Liver (tissue), 9 donors: ENCODE data around the gene FGF9. TPM values are rescaled to one million over a fixed set of nuclear protein-coding genes. Genes with fewer than 3 reads are reported as not detected.

Experiments used
- DNase-seq: peaks from one replicate; pipeline ENCODE4 v3.0.0-alpha.2; 2017; ENCODE audit warnings: low spot score
- H3K27ac ChIP-seq, 2 donors: one replicate each; pipeline ENCODE4 v1.7.0; 2013; ENCODE audit warnings: inconsistent platforms in 2 of 2, low read length in 2 of 2, control low read depth in 1 of 2, low read depth in 1 of 2, mild to moderate bottlenecking in 1 of 2
- H3K27me3 ChIP-seq, 4 donors: one replicate each; pipeline versions ENCODE4 v1.6.1 to v1.7.0; 2013; ENCODE audit warnings: low read length in 3 of 4, inconsistent platforms in 1 of 4, mild to moderate bottlenecking in 1 of 4, moderate library complexity in 1 of 4; ENCODE audit not compliant: control insufficient read depth in 4 of 4, insufficient read depth in 4 of 4
- H3K36me3 ChIP-seq, 4 donors: one replicate each; pipeline versions ENCODE4 v1.6.1 to v1.7.0; 2013; ENCODE audit warnings: low read length in 3 of 4, mild to moderate bottlenecking in 3 of 4, low read depth in 1 of 4, moderate library complexity in 1 of 4; ENCODE audit not compliant: control insufficient read depth in 4 of 4, insufficient read depth in 3 of 4
- H3K4me1 ChIP-seq, 4 donors: one replicate each; pipeline versions ENCODE4 v1.6.1 to v1.7.0; 2013; ENCODE audit warnings: low read length in 3 of 4, mild to moderate bottlenecking in 3 of 4, moderate library complexity in 1 of 4; ENCODE audit not compliant: control insufficient read depth in 4 of 4, insufficient read depth in 4 of 4
- H3K4me3 ChIP-seq, 3 donors: one replicate each; pipeline versions ENCODE4 v1.6.1 to v1.7.0; 2013; ENCODE audit warnings: low read length in 3 of 3, control low read depth in 1 of 3, low read depth in 1 of 3, mild to moderate bottlenecking in 1 of 3
- H3K9ac ChIP-seq, 2 donors: one replicate each; pipeline ENCODE4 v1.7.0; 2013; ENCODE audit warnings: low read length in 2 of 2, mild to moderate bottlenecking in 2 of 2, moderate library complexity in 2 of 2, control low read depth in 1 of 2, low read depth in 1 of 2
- H3K9me3 ChIP-seq, 4 donors: one replicate each; pipeline versions ENCODE4 v1.6.1 to v1.7.0; 2013; ENCODE audit warnings: low read length in 3 of 4; ENCODE audit not compliant: control insufficient read depth in 4 of 4
- EGR1 ChIP-seq, 2 donors: IDR thresholded peaks; 2 replicates each; pipeline ENCODE4 v1.6.1; 2016 to 2018; ENCODE audit warnings: antibody characterized with exemption in 2 of 2, low read depth in 2 of 2
- FOXA2 ChIP-seq: IDR thresholded peaks from 2 replicates; pipeline ENCODE4 v1.6.1; 2016; ENCODE audit warnings: antibody characterized with exemption
- GABPA ChIP-seq, 2 donors: IDR thresholded peaks in 1 of 2; conservative IDR thresholded peaks in 1 of 2; 2 replicates each; pipeline ENCODE4 v1.6.1; 2016; ENCODE audit warnings: antibody characterized with exemption in 2 of 2, mild to moderate bottlenecking in 1 of 2, moderate library complexity in 1 of 2
- HNF4A ChIP-seq, 2 donors: conservative IDR thresholded peaks; 2 replicates each; pipeline ENCODE4 v1.6.1; 2016; ENCODE audit warnings: antibody characterized with exemption in 2 of 2, mild to moderate bottlenecking in 2 of 2
- JUND ChIP-seq, 2 donors: IDR thresholded peaks; 2 replicates each; pipeline ENCODE4 v1.6.1; 2016; ENCODE audit warnings: antibody characterized with exemption in 2 of 2
- RXRA ChIP-seq, 2 donors: IDR thresholded peaks; 2 replicates each; pipeline ENCODE4 v1.6.1; 2017 to 2018; ENCODE audit warnings: antibody characterized with exemption in 2 of 2, mild to moderate bottlenecking in 1 of 2
- SP1 ChIP-seq: IDR thresholded peaks from 2 replicates; pipeline ENCODE4 v1.6.1; 2018; ENCODE audit warnings: antibody characterized with exemption, mild to moderate bottlenecking
- TAF1 ChIP-seq: conservative IDR thresholded peaks from 2 replicates; pipeline ENCODE4 v1.6.1; 2016; ENCODE audit warnings: antibody characterized with exemption, mild to moderate bottlenecking
- WGBS: extraction: QIAGEN DNeasy Blood & Tissue Kit; methylation state at CpG from one replicate; pipeline ENCODE4 v1.1.7; 2013; 5-methylcytosine and 5-hydroxymethylcytosine counted together
- polyA plus RNA-seq, 2 donors: library from polyadenylated mRNA; stranded (reverse) in 1 of 2; unstranded in 1 of 2; fragments of 200-250 nt in 1 of 2; fragments of >200 nt in 1 of 2; fragmentation: Nextera tagmentation in 1 of 2; extraction: Ambion mirVana in 1 of 2; gene quantifications; one replicate each; pipeline versions ENCODE4 v1.2.1 to v1.2.3, GENCODE V29; 2013 to 2015
- total RNA-seq, 2 donors: library from RNA; depleted of rRNA; stranded (reverse); fragments of >200 nt; gene quantifications; one replicate each; pipeline ENCODE4 v1.2.3, GENCODE V29; 2014
- TF ChIP-seq, protein P1 (sequence below): IDR thresholded peaks from 2 replicates; pipeline ENCODE4 v1.6.1; 2016; ENCODE audit warnings: antibody characterized with exemption
- TF ChIP-seq, protein P2 (sequence below): fragments of 150-350 bp; IDR thresholded peaks from 2 replicates; pipeline ENCODE4 v1.5.1; 2017; ENCODE audit warnings: improper control_type of control experiment, low read depth, low read length; ENCODE audit not compliant: missing input control
- TF ChIP-seq, protein P3 (sequence below): IDR thresholded peaks from 2 replicates; pipeline ENCODE4 v1.6.1; 2016; ENCODE audit warnings: antibody characterized with exemption
- donor health status: healthy.
- donor health status: healthy.
- donor health status: healthy.
- donor health status: healthy.
- donor health status: healthy.

FGF9 gene
- total and polyA plus RNA-seq, 4 donors: under 0.01 to 0.05 TPM; not detected in 2

DNA sequence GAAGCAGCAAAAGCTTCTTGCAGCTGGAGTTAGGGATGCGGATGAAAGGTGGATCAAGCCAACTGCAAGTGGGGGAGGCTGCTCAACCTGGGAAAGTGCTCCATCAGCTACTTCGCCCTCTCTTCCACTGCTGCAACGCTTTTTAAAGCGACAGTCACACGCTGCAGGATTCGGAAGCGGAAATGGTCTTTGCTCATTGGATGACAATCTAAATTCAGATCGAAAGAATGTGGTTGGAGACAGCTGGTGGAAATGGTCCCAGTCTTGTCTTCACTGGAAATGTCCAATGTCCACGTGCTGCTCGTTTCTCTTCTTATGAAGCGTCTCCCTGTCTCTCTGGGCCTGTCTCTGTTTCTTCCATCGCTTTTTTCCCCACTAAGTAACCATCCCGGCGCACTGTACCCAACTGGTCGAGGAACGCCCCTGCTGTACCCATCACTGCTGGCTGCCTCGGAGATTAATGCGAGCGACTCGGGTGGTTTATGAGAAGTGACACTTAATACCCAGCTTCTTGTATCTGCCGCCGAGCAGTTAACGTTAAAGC, 2.1 kb upstream of the FGF9 start:
- H3K9ac ChIP-seq: no peak overlapping the region
- peak; percentile 24 for DNase-seq

DNA sequence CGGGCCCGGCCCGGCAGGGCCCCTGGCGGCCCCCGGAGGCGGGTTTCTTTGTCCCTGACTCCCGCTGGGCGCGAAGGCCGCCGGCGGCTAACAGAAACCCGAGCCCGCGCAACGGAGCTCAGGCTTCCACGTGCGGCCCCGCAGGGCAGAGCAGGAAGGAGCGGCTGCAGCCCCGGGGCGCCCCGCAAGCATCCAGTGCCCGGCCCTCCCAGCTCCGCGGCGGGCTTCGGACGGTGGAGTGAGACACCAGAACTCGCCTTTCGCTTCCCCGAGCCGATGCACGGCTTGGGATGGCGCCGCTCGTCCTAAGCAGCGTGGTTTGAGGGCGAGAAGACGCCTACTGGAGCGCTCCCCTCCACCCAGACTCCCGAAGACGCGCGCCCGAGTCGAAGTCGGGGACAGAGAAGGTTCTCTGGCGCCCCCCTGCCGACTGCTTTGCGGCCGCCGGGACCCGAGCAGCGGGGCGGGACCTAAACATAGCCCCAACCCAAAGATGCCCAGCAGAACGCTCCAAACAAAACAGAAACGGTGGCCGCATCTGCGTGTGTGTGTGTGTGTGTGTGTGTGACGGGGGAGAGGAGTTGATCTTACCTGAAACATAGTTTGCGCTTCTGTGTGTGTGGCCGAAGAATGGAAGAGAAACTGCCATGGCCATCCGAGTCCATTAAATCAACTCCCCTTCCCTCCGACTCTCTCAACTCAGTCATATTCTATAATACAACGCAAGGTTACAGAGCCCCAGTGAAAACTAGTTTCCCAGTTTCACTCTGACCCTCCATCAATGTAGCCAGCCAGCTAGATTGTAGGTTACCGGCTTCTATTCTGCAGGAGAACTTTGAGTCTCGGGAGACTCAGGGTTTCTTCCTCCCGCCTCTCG, 629 bp upstream of the FGF9 start:
- H3K4me1 ChIP-seq: peaks cover 28 to 60% (median 52%) of the 10 kb centered on the region in 4 donors
- under 1% methylated on average over 70 of the region's 70 CpGs for WGBS
- no peaks in the 10 kb centered on the region for H3K9me3 ChIP-seq
- peak; percentile 52 for DNase-seq
- H3K27me3 ChIP-seq: peaks cover 6 to 20% (median 9%) of the 10 kb centered on the region in 4 donors
- no peak overlapping the region for H3K27ac ChIP-seq
- TF ChIP-seq SP1 (no peak), TAF1 (no peak), RXRA (IDR thresholded peaks at IDR 0.05) (no peak), HNF4A (conservative IDR thresholded peaks at IDR 0.05) (no peak), FOXA2 (no peak), EGR1 (IDR thresholded peaks at IDR 0.05; ENCODE audit: low read depth in 2 of 2) (no peak)
- TF ChIP-seq, protein P1, sequence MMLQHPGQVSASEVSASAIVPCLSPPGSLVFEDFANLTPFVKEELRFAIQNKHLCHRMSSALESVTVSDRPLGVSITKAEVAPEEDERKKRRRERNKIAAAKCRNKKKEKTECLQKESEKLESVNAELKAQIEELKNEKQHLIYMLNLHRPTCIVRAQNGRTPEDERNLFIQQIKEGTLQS: no peak
- TF ChIP-seq, protein P2, sequence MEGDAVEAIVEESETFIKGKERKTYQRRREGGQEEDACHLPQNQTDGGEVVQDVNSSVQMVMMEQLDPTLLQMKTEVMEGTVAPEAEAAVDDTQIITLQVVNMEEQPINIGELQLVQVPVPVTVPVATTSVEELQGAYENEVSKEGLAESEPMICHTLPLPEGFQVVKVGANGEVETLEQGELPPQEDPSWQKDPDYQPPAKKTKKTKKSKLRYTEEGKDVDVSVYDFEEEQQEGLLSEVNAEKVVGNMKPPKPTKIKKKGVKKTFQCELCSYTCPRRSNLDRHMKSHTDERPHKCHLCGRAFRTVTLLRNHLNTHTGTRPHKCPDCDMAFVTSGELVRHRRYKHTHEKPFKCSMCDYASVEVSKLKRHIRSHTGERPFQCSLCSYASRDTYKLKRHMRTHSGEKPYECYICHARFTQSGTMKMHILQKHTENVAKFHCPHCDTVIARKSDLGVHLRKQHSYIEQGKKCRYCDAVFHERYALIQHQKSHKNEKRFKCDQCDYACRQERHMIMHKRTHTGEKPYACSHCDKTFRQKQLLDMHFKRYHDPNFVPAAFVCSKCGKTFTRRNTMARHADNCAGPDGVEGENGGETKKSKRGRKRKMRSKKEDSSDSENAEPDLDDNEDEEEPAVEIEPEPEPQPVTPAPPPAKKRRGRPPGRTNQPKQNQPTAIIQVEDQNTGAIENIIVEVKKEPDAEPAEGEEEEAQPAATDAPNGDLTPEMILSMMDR: no peak
- TF ChIP-seq, protein P3, sequence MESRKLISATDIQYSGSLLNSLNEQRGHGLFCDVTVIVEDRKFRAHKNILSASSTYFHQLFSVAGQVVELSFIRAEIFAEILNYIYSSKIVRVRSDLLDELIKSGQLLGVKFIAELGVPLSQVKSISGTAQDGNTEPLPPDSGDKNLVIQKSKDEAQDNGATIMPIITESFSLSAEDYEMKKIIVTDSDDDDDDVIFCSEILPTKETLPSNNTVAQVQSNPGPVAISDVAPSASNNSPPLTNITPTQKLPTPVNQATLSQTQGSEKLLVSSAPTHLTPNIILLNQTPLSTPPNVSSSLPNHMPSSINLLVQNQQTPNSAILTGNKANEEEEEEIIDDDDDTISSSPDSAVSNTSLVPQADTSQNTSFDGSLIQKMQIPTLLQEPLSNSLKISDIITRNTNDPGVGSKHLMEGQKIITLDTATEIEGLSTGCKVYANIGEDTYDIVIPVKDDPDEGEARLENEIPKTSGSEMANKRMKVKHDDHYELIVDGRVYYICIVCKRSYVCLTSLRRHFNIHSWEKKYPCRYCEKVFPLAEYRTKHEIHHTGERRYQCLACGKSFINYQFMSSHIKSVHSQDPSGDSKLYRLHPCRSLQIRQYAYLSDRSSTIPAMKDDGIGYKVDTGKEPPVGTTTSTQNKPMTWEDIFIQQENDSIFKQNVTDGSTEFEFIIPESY: no peak
- peak overlapping the region; percentile 35 to 59 (median 55) for H3K4me3 ChIP-seq
- no peaks in the 10 kb centered on the region for H3K36me3 ChIP-seq
- no peak overlapping the region for H3K9ac ChIP-seq

More for the DNA sequence above, 2.1 kb upstream of the FGF9 start:
- WGBS: 13% methylated on average over 23 of the region's 23 CpGs
- peaks cover 14 to 47% (median 42%) of the 10 kb centered on the region in 4 donors for H3K4me1 ChIP-seq
- H3K27me3 ChIP-seq: peaks cover 4 to 20% (median 9%) of the 10 kb centered on the region in 4 donors
- no peaks in the 10 kb centered on the region for H3K9me3 ChIP-seq
- TF ChIP-seq GABPA (IDR thresholded peaks at IDR 0.05 in 1 of 2, conservative IDR thresholded peaks at IDR 0.05 in 1 of 2): no peak
- TF ChIP-seq RXRA (IDR thresholded peaks at IDR 0.05): no peak
- TF ChIP-seq, protein P3: no peak
- TF ChIP-seq JUND (IDR thresholded peaks at IDR 0.05): no peak
- H3K27ac ChIP-seq: no peak overlapping the region
- H3K4me3 ChIP-seq: no peak overlapping the region
- no peaks in the 10 kb centered on the region for H3K36me3 ChIP-seq
